ENCODE data around the gene TMEM44. TPM values are rescaled to one million over a fixed set of nuclear protein-coding genes. Genes with fewer than 3 reads are reported as not detected.

TMEM44 gene
- total RNA-seq, 1 experiment from 2014 or later = 13.7 TPM

DNA sequence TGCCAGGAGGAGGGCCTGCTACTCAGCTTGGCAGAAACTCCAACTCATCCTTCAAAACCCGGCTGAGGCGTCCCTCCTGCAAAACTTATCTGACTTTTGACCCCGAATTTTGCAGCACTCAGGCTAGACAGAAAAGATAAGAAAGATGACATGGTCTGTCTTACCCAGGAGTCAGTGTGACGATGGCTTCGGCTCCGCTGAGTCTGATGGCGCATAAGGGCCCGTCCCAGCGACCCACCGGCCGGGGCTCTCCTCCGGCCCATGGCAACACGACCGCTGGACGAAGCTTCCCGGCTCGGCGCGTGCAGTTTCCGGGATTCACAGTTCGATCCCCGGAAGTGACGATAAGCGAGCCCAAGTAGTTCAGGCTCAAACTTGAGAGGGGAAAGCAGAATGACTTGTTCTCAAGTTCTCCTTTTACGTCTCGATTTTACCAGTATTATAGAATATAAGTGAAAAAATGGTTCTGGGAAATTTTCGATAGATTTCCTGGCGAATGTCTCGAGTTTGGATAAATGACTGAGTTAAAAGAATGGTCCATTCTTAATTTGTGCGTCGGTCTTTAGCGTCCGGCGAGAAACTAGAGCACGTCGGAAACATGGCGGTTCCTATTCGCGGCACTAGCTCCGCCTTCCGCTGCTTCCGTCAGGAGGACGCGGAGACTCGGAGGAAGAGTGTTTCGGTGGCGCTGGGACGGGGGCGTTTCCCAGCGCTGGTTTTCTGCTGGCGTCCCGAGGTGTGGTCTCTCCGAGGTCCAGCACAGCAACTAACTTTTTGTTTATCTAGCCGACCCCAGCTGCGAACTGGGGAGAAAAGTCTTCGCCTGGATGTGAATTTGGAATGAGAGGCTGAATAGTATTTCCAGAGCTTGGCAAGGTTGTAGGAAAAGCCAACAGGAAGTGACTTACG is 38.9 kb upstream of the TMEM44 start, which contains the start of gene LSG1 (continued):
- TF ChIP-seq ETV6 (CRISPR knock-in tag; IDR thresholded peaks at IDR 0.05) = 0 out of 2 replicates have a peak, but pooled peaks have one; percentile 38
- TF ChIP-seq, protein P1, sequence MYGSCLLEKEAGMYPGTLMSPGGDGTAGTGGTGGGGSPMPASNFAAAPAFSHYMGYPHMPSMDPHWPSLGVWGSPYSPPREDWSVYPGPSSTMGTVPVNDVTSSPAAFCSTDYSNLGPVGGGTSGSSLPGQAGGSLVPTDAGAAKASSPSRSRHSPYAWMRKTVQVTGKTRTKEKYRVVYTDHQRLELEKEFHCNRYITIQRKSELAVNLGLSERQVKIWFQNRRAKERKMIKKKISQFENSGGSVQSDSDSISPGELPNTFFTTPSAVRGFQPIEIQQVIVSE (CRISPR knock-in tag; IDR thresholded peaks at IDR 0.05; ENCODE audit: borderline replicate concordance) = no peak
- TF ChIP-seq, protein P2, sequence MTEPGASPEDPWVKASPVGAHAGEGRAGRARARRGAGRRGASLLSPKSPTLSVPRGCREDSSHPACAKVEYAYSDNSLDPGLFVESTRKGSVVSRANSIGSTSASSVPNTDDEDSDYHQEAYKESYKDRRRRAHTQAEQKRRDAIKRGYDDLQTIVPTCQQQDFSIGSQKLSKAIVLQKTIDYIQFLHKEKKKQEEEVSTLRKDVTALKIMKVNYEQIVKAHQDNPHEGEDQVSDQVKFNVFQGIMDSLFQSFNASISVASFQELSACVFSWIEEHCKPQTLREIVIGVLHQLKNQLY (CRISPR knock-in tag; IDR thresholded peaks at IDR 0.05) = no peak
- TF ChIP-seq TEAD4 (CRISPR knock-in tag; IDR thresholded peaks at IDR 0.05) = no peak
- TF ChIP-seq TCF7 (CRISPR knock-in tag; IDR thresholded peaks at IDR 0.05; ENCODE audit: low read depth) = no peak
- TF ChIP-seq ESRRA (CRISPR knock-in tag; IDR thresholded peaks at IDR 0.05; ENCODE audit: borderline replicate concordance) = no peak
- no peak for TF ChIP-seq ZNF317 (CRISPR knock-in tag; IDR thresholded peaks at IDR 0.05; ENCODE audit: borderline replicate concordance, low read depth)
- no peak for TF ChIP-seq ZNF232 (CRISPR knock-in tag; IDR thresholded peaks at IDR 0.05)
- TF ChIP-seq, protein P3, sequence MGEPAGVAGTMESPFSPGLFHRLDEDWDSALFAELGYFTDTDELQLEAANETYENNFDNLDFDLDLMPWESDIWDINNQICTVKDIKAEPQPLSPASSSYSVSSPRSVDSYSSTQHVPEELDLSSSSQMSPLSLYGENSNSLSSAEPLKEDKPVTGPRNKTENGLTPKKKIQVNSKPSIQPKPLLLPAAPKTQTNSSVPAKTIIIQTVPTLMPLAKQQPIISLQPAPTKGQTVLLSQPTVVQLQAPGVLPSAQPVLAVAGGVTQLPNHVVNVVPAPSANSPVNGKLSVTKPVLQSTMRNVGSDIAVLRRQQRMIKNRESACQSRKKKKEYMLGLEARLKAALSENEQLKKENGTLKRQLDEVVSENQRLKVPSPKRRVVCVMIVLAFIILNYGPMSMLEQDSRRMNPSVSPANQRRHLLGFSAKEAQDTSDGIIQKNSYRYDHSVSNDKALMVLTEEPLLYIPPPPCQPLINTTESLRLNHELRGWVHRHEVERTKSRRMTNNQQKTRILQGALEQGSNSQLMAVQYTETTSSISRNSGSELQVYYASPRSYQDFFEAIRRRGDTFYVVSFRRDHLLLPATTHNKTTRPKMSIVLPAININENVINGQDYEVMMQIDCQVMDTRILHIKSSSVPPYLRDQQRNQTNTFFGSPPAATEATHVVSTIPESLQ (CRISPR knock-in tag; IDR thresholded peaks at IDR 0.05) = no peak
- TF ChIP-seq MYBL2 (CRISPR knock-in tag; IDR thresholded peaks at IDR 0.05) = no peak
- no peak for TF ChIP-seq JAZF1 (CRISPR knock-in tag; IDR thresholded peaks at IDR 0.05)
- TF ChIP-seq, protein P4, sequence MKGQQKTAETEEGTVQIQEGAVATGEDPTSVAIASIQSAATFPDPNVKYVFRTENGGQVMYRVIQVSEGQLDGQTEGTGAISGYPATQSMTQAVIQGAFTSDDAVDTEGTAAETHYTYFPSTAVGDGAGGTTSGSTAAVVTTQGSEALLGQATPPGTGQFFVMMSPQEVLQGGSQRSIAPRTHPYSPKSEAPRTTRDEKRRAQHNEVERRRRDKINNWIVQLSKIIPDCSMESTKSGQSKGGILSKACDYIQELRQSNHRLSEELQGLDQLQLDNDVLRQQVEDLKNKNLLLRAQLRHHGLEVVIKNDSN (CRISPR knock-in tag; IDR thresholded peaks at IDR 0.05) = no peak
- TF ChIP-seq, protein P5, sequence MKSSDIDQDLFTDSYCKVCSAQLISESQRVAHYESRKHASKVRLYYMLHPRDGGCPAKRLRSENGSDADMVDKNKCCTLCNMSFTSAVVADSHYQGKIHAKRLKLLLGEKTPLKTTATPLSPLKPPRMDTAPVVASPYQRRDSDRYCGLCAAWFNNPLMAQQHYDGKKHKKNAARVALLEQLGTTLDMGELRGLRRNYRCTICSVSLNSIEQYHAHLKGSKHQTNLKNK (CRISPR knock-in tag; IDR thresholded peaks at IDR 0.05) = no peak
- TF ChIP-seq TEAD1 (CRISPR knock-in tag; IDR thresholded peaks at IDR 0.05) = peak; percentile 54; the same call in 1 of the 2 replicates
- TF ChIP-seq CREM (CRISPR knock-in tag; IDR thresholded peaks at IDR 0.05) = peak; percentile 73
- TF ChIP-seq RORB (CRISPR knock-in tag; IDR thresholded peaks at IDR 0.05) = no peak
- no peak for TF ChIP-seq GTF2I (CRISPR knock-in tag; conservative IDR thresholded peaks at IDR 0.05)
- no peak for TF ChIP-seq ZNF121 (CRISPR knock-in tag; IDR thresholded peaks at IDR 0.05)
- TF ChIP-seq MXD4 (CRISPR knock-in tag; IDR thresholded peaks at IDR 0.05; ENCODE audit: borderline replicate concordance) = no peak
- TF ChIP-seq NFYB (CRISPR knock-in tag; conservative IDR thresholded peaks at IDR 0.05; ENCODE audit: low read depth) = no peak
- TF ChIP-seq, protein P6, sequence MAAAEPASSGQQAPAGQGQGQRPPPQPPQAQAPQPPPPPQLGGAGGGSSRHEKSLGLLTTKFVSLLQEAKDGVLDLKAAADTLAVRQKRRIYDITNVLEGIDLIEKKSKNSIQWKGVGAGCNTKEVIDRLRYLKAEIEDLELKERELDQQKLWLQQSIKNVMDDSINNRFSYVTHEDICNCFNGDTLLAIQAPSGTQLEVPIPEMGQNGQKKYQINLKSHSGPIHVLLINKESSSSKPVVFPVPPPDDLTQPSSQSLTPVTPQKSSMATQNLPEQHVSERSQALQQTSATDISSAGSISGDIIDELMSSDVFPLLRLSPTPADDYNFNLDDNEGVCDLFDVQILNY (CRISPR knock-in tag; IDR thresholded peaks at IDR 0.05) = 0 out of 2 replicates have a peak, but pooled peaks have one; percentile 22
- TF ChIP-seq, protein P7, sequence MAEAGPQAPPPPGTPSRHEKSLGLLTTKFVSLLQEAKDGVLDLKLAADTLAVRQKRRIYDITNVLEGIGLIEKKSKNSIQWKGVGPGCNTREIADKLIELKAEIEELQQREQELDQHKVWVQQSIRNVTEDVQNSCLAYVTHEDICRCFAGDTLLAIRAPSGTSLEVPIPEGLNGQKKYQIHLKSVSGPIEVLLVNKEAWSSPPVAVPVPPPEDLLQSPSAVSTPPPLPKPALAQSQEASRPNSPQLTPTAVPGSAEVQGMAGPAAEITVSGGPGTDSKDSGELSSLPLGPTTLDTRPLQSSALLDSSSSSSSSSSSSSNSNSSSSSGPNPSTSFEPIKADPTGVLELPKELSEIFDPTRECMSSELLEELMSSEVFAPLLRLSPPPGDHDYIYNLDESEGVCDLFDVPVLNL (CRISPR knock-in tag; IDR thresholded peaks at IDR 0.05; ENCODE audit: borderline replicate concordance, low read depth) = no peak
- TF ChIP-seq, protein P8, sequence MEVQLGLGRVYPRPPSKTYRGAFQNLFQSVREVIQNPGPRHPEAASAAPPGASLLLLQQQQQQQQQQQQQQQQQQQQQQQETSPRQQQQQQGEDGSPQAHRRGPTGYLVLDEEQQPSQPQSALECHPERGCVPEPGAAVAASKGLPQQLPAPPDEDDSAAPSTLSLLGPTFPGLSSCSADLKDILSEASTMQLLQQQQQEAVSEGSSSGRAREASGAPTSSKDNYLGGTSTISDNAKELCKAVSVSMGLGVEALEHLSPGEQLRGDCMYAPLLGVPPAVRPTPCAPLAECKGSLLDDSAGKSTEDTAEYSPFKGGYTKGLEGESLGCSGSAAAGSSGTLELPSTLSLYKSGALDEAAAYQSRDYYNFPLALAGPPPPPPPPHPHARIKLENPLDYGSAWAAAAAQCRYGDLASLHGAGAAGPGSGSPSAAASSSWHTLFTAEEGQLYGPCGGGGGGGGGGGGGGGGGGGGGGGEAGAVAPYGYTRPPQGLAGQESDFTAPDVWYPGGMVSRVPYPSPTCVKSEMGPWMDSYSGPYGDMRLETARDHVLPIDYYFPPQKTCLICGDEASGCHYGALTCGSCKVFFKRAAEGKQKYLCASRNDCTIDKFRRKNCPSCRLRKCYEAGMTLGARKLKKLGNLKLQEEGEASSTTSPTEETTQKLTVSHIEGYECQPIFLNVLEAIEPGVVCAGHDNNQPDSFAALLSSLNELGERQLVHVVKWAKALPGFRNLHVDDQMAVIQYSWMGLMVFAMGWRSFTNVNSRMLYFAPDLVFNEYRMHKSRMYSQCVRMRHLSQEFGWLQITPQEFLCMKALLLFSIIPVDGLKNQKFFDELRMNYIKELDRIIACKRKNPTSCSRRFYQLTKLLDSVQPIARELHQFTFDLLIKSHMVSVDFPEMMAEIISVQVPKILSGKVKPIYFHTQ (CRISPR knock-in tag; IDR thresholded peaks at IDR 0.05) = no peak
- TF ChIP-seq, protein P9, sequence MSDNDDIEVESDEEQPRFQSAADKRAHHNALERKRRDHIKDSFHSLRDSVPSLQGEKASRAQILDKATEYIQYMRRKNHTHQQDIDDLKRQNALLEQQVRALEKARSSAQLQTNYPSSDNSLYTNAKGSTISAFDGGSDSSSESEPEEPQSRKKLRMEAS (CRISPR knock-in tag; IDR thresholded peaks at IDR 0.05) = peak; percentile 80
- no peak for TF ChIP-seq ZNF219 (CRISPR knock-in tag; IDR thresholded peaks at IDR 0.05; ENCODE audit: borderline replicate concordance)
- no peak for TF ChIP-seq IRF2 (CRISPR knock-in tag; IDR thresholded peaks at IDR 0.05; ENCODE audit: borderline replicate concordance, low read depth)

Data from WTC11 (cell line).